GM12865 (cell line): ENCODE data around the gene RAB31.

Experiments
- DNase-seq: peaks from one replicate; pipeline ENCODE4 v3.0.0; 2010; ENCODE audit warnings: low read depth
- H3K4me3 ChIP-seq: 2 replicates; pipeline ENCODE4 v1.5.1; 2011; ENCODE audit warnings: mild to moderate bottlenecking, low read depth, low read length, control low read depth
- TF ChIP-seq, protein P1 (sequence below): IDR thresholded peaks from 2 replicates; pipeline ENCODE4 v1.5.1; 2011; ENCODE audit warnings: low read length, control low read depth, low read depth, inconsistent platforms; ENCODE audit not compliant: insufficient read depth; ENCODE audit errors: missing control alignments

RAB31 gene

DNA sequence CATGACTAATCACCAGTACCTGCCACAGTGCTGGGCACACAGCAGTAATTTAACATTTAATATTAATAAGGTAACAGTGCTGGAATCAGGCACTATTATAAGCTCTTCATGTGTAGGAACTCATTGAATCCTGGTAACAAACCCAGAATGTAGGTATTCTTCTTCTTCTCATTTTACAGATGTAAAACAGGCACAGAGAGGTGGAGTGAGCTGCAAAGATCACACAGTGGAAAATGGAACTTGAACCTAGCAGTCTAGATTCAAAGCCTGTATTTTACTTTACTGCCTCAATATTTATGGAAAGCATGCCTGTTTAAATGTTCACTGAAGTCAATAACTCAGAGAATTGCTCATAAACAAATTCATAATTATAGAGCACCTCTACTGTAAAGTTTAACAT lies 202.0 kb downstream of the RAB31 start:
- TF ChIP-seq, protein P1, sequence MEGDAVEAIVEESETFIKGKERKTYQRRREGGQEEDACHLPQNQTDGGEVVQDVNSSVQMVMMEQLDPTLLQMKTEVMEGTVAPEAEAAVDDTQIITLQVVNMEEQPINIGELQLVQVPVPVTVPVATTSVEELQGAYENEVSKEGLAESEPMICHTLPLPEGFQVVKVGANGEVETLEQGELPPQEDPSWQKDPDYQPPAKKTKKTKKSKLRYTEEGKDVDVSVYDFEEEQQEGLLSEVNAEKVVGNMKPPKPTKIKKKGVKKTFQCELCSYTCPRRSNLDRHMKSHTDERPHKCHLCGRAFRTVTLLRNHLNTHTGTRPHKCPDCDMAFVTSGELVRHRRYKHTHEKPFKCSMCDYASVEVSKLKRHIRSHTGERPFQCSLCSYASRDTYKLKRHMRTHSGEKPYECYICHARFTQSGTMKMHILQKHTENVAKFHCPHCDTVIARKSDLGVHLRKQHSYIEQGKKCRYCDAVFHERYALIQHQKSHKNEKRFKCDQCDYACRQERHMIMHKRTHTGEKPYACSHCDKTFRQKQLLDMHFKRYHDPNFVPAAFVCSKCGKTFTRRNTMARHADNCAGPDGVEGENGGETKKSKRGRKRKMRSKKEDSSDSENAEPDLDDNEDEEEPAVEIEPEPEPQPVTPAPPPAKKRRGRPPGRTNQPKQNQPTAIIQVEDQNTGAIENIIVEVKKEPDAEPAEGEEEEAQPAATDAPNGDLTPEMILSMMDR = no peak
- DNase-seq = no peak
- H3K4me3 ChIP-seq = no peak overlapping the region

DNA sequence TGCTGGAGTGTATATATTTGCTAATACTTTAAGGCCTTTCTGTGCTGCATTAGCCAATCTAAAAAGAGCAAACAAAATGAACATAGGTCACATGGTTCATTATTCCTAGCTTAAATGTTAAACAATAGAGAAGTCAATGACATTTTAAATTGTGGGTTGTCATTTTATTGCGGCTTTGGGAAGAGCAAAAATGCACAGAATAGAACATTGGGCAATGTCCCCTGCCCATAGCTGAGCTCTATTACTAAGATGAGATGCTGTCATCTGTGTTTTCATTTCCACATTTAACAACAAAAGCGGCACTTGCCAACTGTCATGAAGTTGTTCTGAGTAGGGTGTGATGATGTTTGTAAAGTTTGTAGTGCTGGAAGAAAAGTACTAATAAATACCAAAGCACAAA lies 202.6 kb downstream of the RAB31 start:
- DNase-seq = no peak
- TF ChIP-seq, protein P1 = no peak
- H3K4me3 ChIP-seq = no peak overlapping the region

DNA sequence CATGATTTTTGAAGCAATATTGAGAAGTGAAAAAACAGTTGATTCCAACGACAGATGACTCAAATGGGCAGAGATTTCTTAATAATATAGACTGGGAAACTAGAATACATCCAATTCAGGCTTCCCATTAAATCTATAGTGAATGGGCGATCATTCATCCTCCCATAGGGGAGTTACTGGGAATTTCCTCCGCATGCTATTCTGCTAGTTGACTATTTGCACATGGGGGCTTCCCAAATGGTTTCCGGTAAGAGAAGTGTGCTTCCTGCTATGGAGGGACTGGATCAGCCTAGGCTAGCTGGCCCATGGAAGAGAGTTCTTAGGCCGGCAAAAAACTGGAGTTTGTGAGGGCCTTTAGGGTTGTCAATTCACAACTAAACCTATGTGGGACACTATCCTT lies 203.1 kb downstream of the RAB31 start:
- DNase-seq = no peak
- TF ChIP-seq, protein P1 = no peak
- no peak overlapping the region for H3K4me3 ChIP-seq
